ENCODE measurements around the gene PATL1. TPM values are rescaled to one million over a fixed set of nuclear protein-coding genes. Genes with fewer than 3 reads are reported as not detected.

Gene PATL1
- total RNA-seq, 1 experiment from 2014 or later = 55.0 TPM

DNA sequence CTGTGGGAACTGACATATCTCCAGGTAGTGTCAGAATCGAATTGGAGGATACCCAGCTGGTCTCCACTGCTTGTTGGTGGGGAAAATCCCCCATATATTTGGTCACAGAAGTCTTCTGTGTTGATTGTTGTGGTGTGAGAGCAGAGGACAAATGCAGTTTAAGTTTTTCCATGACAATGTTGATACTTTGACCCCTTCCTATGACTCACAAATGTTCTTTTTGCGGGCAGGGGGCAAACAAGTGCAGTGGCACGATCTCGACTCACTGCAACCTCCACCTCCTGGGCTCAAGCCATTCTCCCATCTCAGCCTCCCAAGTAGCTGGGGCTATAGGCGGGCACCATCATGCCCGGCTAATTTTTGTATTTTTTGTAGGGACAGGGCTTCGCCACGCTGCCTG is 7.4 kb upstream of the PATL1 start:
- H2AFZ ChIP-seq = no peak overlapping the region
- CTCF ChIA-PET = no interaction called here
- no peaks in the 10 kb centered on the region for H3K9me2 ChIP-seq (ENCODE audit: insufficient read depth)
- no peak overlapping the region for H3K27ac ChIP-seq
- no peaks in the 10 kb centered on the region for H4K20me1 ChIP-seq (ENCODE audit: insufficient read depth)
- no TSS peak for BruUV-seq (replicated peaks)
- POLR2A ChIA-PET (ENCODE audit: unreplicated experiment) = no interaction called here
- H3K79me2 ChIP-seq (ENCODE audit: low read depth) = no peaks in the 10 kb centered on the region
- no peak overlapping the region for H3K4me3 ChIP-seq
- DNase-seq = no peak
- no peaks in the 10 kb centered on the region for H3K9me3 ChIP-seq (ENCODE audit: insufficient read depth, low read depth)
- no peaks in the 10 kb centered on the region for H3F3A ChIP-seq (ENCODE audit: insufficient read depth, low read depth)
- intact Hi-C loops (cut with micrococcal nuclease; ENCODE audit: unreplicated experiment) = no loop called here
- no peaks in the 10 kb centered on the region for H3K4me1 ChIP-seq (replicated peaks; ENCODE audit: insufficient read depth)
- H3K36me3 ChIP-seq (ENCODE audit: low read depth) = no peaks in the 10 kb centered on the region
- TF ChIP-seq, protein P1, sequence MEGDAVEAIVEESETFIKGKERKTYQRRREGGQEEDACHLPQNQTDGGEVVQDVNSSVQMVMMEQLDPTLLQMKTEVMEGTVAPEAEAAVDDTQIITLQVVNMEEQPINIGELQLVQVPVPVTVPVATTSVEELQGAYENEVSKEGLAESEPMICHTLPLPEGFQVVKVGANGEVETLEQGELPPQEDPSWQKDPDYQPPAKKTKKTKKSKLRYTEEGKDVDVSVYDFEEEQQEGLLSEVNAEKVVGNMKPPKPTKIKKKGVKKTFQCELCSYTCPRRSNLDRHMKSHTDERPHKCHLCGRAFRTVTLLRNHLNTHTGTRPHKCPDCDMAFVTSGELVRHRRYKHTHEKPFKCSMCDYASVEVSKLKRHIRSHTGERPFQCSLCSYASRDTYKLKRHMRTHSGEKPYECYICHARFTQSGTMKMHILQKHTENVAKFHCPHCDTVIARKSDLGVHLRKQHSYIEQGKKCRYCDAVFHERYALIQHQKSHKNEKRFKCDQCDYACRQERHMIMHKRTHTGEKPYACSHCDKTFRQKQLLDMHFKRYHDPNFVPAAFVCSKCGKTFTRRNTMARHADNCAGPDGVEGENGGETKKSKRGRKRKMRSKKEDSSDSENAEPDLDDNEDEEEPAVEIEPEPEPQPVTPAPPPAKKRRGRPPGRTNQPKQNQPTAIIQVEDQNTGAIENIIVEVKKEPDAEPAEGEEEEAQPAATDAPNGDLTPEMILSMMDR (conservative IDR thresholded peaks at IDR 0.05) = no peak
- TF ChIP-seq EZH2 (IDR thresholded peaks at IDR 0.05; ENCODE audit: low read depth) = no peak
- H3K4me2 ChIP-seq = no peak overlapping the region
- H3K27me3 ChIP-seq (ENCODE audit: insufficient read depth, low read depth) = no peaks in the 10 kb centered on the region

DNA sequence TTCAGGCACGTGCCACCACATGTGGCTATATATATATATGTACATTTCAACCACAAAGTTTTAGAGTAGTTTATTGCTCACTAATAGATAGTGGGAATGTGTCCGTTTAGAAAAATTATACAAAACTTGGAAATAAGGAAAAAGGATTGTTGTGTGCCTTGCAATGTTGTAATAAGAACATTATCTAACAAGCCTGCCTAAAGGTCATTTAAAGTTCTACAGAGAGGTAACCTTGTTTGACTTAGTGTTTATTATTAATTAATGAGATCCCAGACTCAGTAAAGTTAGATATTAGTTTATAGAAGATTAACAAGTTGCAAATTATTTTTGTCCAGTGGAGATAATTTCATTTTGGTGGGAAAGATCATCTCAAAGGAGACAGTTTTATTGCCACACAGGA is 5.5 kb upstream of the PATL1 start:
- TF ChIP-seq, protein P1 (conservative IDR thresholded peaks at IDR 0.05) = no peak
- no peak for TF ChIP-seq EZH2 (IDR thresholded peaks at IDR 0.05; ENCODE audit: low read depth)
- no peak overlapping the region for H3K4me2 ChIP-seq
- H3K36me3 ChIP-seq (ENCODE audit: low read depth) = no peaks in the 10 kb centered on the region
- ChIA-PET CTCF (no interaction called here), POLR2A (ENCODE audit: unreplicated experiment) (no interaction called here)
- H2AFZ ChIP-seq = no peak overlapping the region
- peaks cover 10% of the 10 kb centered on the region; the same call in 1 of the 2 replicates for H3F3A ChIP-seq (ENCODE audit: insufficient read depth, low read depth)
- no peaks in the 10 kb centered on the region for H3K9me3 ChIP-seq (ENCODE audit: insufficient read depth, low read depth)
- DNase-seq = no peak
- no peaks in the 10 kb centered on the region for H3K27me3 ChIP-seq (ENCODE audit: insufficient read depth, low read depth)
- intact Hi-C loops (cut with micrococcal nuclease; ENCODE audit: unreplicated experiment) = no loop called here
- no peaks in the 10 kb centered on the region for H3K9me2 ChIP-seq (ENCODE audit: insufficient read depth)
- H3K79me2 ChIP-seq (ENCODE audit: low read depth) = peaks cover 4% of the 10 kb centered on the region
- no peak overlapping the region for H3K4me3 ChIP-seq
- no peaks in the 10 kb centered on the region for H4K20me1 ChIP-seq (ENCODE audit: insufficient read depth)
- no TSS peak for BruUV-seq (replicated peaks)
- peaks cover 13% of the 10 kb centered on the region for H3K4me1 ChIP-seq (replicated peaks; ENCODE audit: insufficient read depth)
- no peak overlapping the region for H3K27ac ChIP-seq

DNA sequence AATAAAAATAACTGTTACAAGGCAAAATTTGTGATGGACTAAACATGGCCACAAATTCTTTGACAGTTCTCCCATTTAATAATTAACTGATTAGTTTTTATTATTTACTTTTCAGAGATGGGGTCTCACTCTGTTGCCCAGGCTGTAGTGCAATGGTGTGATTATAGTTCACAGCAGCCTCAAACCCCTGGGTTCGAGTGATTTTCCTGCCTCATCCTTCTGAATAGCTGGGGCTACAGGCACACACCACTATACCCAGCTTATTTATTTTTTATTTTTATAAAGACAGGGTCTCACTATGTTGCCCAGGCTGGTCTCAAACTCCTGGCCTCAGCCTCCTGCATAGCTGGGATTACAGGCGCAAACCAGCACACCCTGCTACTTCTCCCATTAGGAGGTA is 4.5 kb upstream of the PATL1 start:
- H3K79me2 ChIP-seq (ENCODE audit: low read depth) = peaks cover 8% of the 10 kb centered on the region
- no peak overlapping the region for H3K4me2 ChIP-seq
- no peak for TF ChIP-seq EZH2 (IDR thresholded peaks at IDR 0.05; ENCODE audit: low read depth)
- H3K27ac ChIP-seq = no peak overlapping the region
- H3K36me3 ChIP-seq (ENCODE audit: low read depth) = no peaks in the 10 kb centered on the region
- no TSS peak for BruUV-seq (replicated peaks)
- peaks cover 12% of the 10 kb centered on the region; the same call in 1 of the 2 replicates for H3F3A ChIP-seq (ENCODE audit: insufficient read depth, low read depth)
- H3K4me1 ChIP-seq (replicated peaks; ENCODE audit: insufficient read depth) = peaks cover 13% of the 10 kb centered on the region
- H3K27me3 ChIP-seq (ENCODE audit: insufficient read depth, low read depth) = no peaks in the 10 kb centered on the region
- ChIA-PET CTCF (no interaction called here), POLR2A (ENCODE audit: unreplicated experiment) (no interaction called here)
- no peak overlapping the region for H3K4me3 ChIP-seq
- H2AFZ ChIP-seq = no peak overlapping the region
- H4K20me1 ChIP-seq (ENCODE audit: insufficient read depth) = no peaks in the 10 kb centered on the region
- DNase-seq = no peak
- H3K9me2 ChIP-seq (ENCODE audit: insufficient read depth) = no peaks in the 10 kb centered on the region
- no peaks in the 10 kb centered on the region for H3K9me3 ChIP-seq (ENCODE audit: insufficient read depth, low read depth)
- intact Hi-C loops (cut with micrococcal nuclease; ENCODE audit: unreplicated experiment) = no loop called here

DNA sequence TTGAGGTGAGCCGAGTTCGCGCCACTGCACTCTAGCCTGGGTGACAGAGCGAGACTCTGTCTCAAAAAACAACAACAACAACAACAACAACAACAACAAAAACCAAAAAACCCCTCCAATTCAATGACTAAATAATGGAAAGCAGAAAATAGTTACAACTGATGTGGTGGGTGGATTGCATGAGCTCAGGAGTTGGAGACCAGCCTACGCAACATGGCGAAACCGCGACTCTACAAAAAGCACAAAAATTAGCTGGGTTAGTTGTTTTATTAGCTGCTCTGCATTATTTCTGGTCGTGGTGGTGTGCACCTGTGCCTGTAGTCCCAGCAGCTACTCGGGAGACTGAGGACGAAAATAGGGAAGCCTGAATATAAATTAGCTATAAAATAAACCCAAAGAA is 2.6 kb upstream of the PATL1 start:
- Histone ChIP-seq H3K79me2 (ENCODE audit: low read depth) (peaks cover 26% of the 10 kb centered on the region), H3K27me3 (ENCODE audit: insufficient read depth, low read depth) (no peaks in the 10 kb centered on the region), H3K36me3 (ENCODE audit: low read depth) (peaks cover 9% of the 10 kb centered on the region), H3K4me3 (no peak overlapping the region), H3F3A (ENCODE audit: insufficient read depth, low read depth) (peaks cover 21% of the 10 kb centered on the region; the same call in 1 of the 2 replicates), H3K9me2 (ENCODE audit: insufficient read depth) (no peaks in the 10 kb centered on the region), H4K20me1 (ENCODE audit: insufficient read depth) (peaks cover 11% of the 10 kb centered on the region), H3K9me3 (ENCODE audit: insufficient read depth, low read depth) (no peaks in the 10 kb centered on the region), H3K27ac (no peak overlapping the region), H2AFZ (no peak overlapping the region), H3K4me2 (no peak overlapping the region), H3K4me1 (replicated peaks; ENCODE audit: insufficient read depth) (peaks cover 25% of the 10 kb centered on the region)
- ChIA-PET CTCF (no interaction called here), POLR2A (ENCODE audit: unreplicated experiment) (interaction anchor here (0.6 kb wide), 1 partner anchor 1098 kb away, joined by 7 read pairs; no protein-coding TSS in a partner anchor)
- no TSS peak for BruUV-seq (replicated peaks)
- TF ChIP-seq, protein P1 (conservative IDR thresholded peaks at IDR 0.05) = no peak
- TF ChIP-seq EZH2 (IDR thresholded peaks at IDR 0.05; ENCODE audit: low read depth) = no peak
- DNase-seq = no peak
- intact Hi-C loops (cut with micrococcal nuclease; ENCODE audit: unreplicated experiment) = no loop called here

Measured in PC-9 (cell line).